ENCODE results near the gene PANK2.

GRCh38 chr20:3919352-3919751 is 30.2 kb downstream of the PANK2 start:
- TF ChIP-seq EP300 (IDR thresholded peaks at IDR 0.05; ENCODE audit: low read depth): no peak
- no peak for TF ChIP-seq CTCF (IDR thresholded peaks at IDR 0.05)
- no peak for TF ChIP-seq POLR2AphosphoS5 (IDR thresholded peaks at IDR 0.05)

All from transverse colon (tissue), 4 donors.